HCT116 (cell line): Measurements from ENCODE around the gene NEK9.

Experiments
- ATF3 ChIP-seq: IDR thresholded peaks from 2 replicates; pipeline ENCODE4 v1.6.1; 2012
- CEBPB ChIP-seq: IDR thresholded peaks from 2 replicates; pipeline ENCODE4 v1.6.1; 2012; ENCODE audit warnings: low read depth
- CTCF ChIP-seq, 3 experiments: fragments of 200-600 bp in 1 of 3; sonication (generic) in 1 of 3; IDR thresholded peaks in 2 of 3; conservative IDR thresholded peaks in 1 of 3; 2 replicates each; pipeline ENCODE4 v1.5.1; 2012 to 2017; ENCODE audit warnings: low read depth in 2 of 3, low read length in 2 of 3, antibody characterized with exemption in 1 of 3, borderline replicate concordance in 1 of 3, control low read depth in 1 of 3, mild to moderate bottlenecking in 1 of 3, mixed read lengths in 1 of 3, mixed run types in 1 of 3, moderate library complexity in 1 of 3; ENCODE audit not compliant: insufficient read depth in 1 of 3
- EGR1 ChIP-seq: IDR thresholded peaks from 2 replicates; pipeline ENCODE4 v1.6.1; 2012; ENCODE audit warnings: low read depth
- EZH2 ChIP-seq: fragments of 200-600 bp; sonication (generic); IDR thresholded peaks from 2 replicates; pipeline ENCODE4 v1.6.1; 2017; ENCODE audit warnings: antibody characterized with exemption, mixed run types
- EZH2phosphoT487 ChIP-seq: fragments of 200-600 bp; IDR thresholded peaks from 2 replicates; pipeline ENCODE4 v1.6.1; 2018; ENCODE audit warnings: antibody characterized with exemption, borderline replicate concordance
- POLR2AphosphoS5 ChIP-seq: IDR thresholded peaks from 2 replicates; pipeline ENCODE4 v1.6.1; 2011; ENCODE audit warnings: mild to moderate bottlenecking, low read depth, low read length, moderate library complexity
- RAD21 ChIP-seq: IDR thresholded peaks from 2 replicates; pipeline ENCODE4 v1.6.1; 2012; ENCODE audit warnings: low read depth, mild to moderate bottlenecking
- SIN3A ChIP-seq: IDR thresholded peaks from 2 replicates; pipeline ENCODE4 v1.6.1; 2012; ENCODE audit warnings: low read depth

GRCh38 chr14:75170772-75171171 lies 43.9 kb upstream of the NEK9 start:
- TF ChIP-seq EZH2phosphoT487 (no peak), CTCF (IDR thresholded peaks at IDR 0.05 in 2 of 3, conservative IDR thresholded peaks at IDR 0.05 in 1 of 3; ENCODE audit: borderline replicate concordance in 1 of 3, insufficient read depth in 1 of 3, low read depth in 2 of 3, low read length in 2 of 3) (no peak), CEBPB (no peak), POLR2AphosphoS5 (no peak), EZH2 (no peak), RAD21 (no peak), SIN3A (no peak), EGR1 (no peak), ATF3 (no peak)
